ENCODE measurements around the gene IL20RB.
"Not testable (repeated sequence)": the region's sequence is repeated elsewhere in the genome, so short reads cannot be mapped to it uniquely, and the experiment has no call there.

IL20RB gene

GRCh38 chr3:136946978-136947377 is 10.8 kb upstream of the IL20RB start:
- no peak for DNase-seq

GRCh38 chr3:136947477-136947876 is 10.3 kb upstream of the IL20RB start:
- no peak for DNase-seq

DNA sequence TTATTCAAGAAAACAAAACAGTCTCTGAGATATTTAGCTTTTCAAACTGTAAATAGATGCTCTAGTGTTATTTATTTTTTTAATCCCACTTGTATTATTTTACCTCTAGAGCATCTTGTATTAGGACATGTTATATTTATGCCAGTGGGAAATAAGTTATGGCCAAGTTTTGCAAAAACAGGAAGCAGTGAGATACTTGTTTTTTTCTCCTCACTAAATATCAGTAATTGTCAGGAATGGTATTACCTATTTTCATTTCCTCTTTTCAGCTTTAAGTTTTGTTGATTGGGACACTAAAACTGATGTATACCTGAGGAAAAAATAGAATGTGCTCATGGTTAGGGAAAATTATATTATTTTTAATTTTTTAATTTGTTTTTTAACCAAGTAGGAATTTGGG is 8.6 kb upstream of the IL20RB start:
- no peak for DNase-seq

DNA sequence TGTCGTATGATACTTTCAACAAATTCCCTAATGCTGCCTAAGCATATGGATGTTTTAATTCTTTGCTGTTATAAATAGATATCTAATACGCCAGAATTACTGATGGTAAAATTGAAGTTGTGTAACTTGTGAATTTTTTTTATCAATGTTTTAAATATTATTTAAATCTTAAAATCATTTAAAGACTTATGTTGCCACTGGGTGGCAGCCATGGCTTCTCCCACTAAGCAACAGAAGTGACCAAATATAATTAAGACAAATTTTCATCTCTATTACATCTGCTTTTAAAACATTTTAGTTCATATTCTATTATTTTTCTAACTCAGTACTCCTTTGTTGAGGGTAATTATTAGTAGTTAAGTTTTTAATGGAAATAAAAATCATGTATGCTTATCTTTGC is 8.1 kb upstream of the IL20RB start:
- no peak for DNase-seq

GRCh38 chr3:136950623-136951022 is 7.2 kb upstream of the IL20RB start:
- no peak for DNase-seq

DNA sequence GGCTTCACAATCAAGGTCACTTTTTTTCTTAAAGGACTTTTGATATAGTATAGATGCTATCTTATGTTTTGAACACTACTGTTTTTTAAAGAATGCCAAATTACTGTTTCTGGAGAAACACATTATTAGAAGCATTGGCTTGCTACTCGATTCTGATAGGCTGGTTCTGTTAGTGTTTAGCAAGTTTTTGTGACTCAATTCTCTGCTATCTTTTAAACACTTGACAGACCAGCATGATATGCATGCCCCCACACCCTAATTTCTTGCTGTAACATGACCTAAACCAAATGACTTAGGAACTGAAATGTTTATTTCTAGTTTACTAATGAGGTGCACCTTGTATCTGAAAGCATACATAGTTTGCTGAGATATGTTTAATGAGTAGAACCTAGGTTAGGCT is 5.5 kb upstream of the IL20RB start:
- no peak for DNase-seq

GRCh38 chr3:136954251-136954650 is 3.5 kb upstream of the IL20RB start:
- no peak for DNase-seq

DNA sequence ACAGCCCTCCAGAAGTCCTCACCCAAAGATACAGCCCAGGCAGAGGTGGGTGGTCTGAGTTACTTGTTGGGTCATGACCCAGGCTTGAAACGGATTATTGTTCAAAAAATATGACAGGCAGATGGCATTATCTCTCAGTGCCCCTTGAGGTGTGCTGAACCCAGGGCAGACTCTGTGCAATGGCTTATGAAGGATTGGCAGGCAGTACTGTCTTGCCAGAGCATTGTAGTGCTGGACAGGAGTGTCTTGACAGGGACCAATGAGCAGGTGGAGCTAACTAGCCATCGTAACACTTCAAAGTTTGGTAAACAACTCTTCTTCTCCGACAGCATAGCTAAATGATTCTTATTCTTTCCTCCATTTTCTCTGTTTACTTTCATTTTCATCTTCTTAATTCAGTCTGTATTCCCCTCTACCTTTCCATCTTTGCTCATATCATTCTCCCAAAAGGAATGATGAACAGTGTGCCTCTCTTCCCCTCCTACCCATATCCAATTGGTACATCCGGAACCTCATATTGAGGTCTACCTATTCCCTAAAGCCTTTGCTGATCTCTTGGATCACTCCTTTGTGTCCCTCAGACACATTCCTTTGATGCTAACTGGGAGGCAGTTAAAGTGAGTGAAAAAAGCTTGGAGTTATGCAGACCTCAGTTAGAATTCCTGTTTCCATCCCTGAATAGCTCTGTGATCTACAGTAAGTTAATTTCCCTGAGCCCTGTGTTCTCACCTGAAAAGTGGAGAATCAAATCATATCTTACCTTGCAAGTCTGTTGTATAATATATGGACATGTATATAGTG is 2.6 kb upstream of the IL20RB start:
- DNase-seq, result no peak

- no peak for DNase-seq
These were observed 2.0 kb upstream of the IL20RB start for GRCh38 chr3:136955813-136956212.

DNA sequence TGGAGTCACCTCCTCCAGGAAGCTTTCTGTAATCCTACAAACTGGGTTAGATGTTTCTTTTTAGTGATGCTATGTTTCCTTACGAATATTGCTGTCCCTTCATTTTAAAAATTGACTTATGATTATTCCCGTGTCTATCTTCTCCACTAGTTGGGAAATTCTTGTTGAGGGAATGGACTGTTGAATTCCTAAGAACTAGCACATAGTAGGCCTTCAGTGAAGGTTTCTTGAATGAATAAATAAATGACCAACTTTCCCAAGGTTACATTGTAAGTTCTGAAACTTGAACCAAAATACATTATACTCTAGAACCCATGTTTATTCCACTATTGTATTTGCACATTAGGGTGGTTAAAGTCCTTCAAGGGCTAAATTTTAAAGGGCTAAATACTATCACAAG is 812 bp upstream of the IL20RB start:
- no peak for DNase-seq

- no peak for DNase-seq
These were observed 1.2 kb downstream of the IL20RB start for GRCh38 chr3:136958939-136959338.

DNA sequence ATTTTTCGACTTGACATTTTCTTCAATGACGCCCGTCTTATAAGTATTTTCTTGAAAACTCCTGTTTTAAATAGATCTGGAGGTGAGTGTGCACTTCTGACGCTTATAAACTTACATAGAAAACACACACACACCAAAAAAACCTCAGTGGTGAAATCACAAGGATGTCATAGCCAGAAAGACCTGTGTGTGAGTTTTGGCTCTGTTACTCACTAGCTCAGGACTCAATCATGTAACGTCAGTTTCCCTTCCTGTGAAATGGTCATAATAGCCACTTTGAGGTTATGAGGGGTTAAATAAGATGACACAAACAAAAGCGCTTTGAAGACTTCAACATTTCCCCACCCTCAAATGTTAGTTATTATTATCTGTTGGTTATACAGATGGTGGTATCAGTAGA is 1.8 kb downstream of the IL20RB start:
- no peak for DNase-seq

GRCh38 chr3:136960838-136961836 is 3.4 kb downstream of the IL20RB start:
- DNase-seq, result no peak

DNA sequence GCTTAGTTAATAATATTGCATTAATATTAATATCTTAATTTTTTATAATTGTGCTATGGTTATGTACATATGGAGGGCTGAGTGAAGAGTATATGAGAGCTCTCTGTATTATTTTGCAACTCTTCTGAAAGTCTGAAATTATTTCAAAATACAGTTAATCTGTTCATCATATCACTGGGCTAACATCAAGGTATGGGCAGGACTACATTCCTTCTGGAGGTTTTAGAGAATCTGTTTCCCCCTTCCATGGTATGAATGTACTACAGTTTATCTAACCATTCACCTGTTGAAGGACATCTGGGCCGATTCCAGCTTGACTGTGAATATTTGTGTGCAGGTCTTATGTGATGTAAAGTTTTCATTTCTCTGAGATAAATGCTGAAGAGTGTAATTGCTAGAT is 5.1 kb downstream of the IL20RB start:
- no peak for DNase-seq

DNA sequence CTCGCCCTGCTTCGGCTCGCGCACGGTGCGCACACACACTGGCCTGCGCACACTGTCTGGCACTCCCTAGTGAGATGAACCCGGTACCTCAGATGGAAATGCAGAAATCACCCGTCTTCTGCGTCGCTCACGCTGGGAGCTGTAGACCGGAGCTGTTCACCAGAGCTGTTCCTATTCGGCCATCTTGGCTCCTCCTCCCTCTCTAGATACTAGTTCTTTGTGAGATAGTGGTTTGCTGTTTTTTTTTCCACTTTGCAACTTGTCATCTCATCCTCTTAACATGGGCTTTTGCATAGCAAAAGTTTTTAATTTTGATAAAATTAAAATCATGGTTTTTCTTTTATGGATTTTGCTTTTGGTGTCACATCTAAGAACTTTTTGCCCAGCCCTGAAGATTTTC is 11.8 kb downstream of the IL20RB start:
- not testable (repeated sequence) for DNase-seq

- no peak for DNase-seq
These were observed 15.6 kb downstream of the IL20RB start for GRCh38 chr3:136973352-136973751.

DNA sequence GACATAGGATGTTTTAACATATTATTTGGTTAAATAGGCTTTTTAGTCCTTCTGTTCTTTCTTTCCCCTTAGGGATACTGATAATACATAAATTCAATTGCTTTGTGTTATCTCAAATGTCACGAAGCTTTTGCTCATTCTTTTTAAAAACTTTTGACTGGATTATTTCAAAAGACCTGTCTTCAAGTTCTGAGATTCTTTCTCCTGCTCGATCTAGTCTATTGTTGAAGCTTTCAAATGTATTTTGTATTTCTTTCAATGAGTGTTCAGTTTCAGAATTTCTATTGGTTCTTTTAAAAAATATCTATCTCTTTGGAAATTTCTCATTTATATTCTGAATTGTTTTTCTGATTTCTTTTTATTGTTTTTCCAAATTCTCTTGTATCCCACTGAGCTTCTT is 16.9 kb downstream of the IL20RB start:
- DNase-seq, result no peak

- DNase-seq, result no peak
These were observed 21.4 kb downstream of the IL20RB start for GRCh38 chr3:136979204-136979603.

GRCh38 chr3:136979684-136980083 is 21.9 kb downstream of the IL20RB start:
- no peak for DNase-seq

DNA sequence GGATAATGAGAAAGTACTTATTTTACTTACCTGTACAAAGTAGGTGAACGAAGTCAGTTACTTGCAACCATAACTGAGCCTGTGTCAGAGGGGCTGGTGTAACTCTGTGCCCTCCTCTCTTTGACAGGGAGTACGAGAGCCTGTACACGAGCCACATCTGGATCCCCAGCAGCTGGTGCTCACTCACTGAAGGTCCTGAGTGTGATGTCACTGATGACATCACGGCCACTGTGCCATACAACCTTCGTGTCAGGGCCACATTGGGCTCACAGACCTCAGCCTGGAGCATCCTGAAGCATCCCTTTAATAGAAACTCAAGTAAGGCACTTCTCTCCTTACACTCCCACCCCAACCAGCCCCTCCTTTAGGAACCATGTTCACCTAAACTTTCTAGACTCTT is 24.2 kb downstream of the IL20RB start:
- DNase-seq, result no peak

DNA sequence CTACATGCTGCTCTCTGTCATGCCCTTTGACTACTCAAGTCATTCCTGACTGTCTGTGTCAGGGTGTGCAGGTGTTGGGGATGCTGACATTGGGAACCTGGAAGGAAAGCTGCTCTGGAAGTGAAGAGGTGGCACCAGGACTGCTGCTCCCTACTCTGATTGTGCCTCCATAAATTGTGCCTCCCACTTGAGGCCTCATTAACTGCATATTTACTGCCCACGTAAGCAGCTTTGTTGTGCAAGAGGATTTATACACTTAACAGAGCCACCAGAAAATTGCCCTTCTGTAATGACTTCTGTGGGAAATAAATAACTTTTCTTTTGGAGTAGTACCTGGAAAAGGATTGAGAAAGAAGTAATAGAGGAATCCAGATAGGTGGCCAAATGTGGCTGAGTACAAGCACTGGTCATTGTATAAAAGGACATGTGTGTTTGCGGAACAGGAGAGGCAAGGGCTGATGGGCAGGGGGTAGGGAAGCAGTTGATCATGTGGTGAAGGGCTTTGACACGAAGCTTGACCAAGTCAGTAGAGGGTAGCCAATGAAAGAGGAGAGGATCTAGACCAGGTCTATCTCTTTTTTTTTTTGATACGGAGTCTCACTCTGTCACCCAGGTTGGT is 24.8 kb downstream of the IL20RB start:
- DNase-seq, result no peak

DNA sequence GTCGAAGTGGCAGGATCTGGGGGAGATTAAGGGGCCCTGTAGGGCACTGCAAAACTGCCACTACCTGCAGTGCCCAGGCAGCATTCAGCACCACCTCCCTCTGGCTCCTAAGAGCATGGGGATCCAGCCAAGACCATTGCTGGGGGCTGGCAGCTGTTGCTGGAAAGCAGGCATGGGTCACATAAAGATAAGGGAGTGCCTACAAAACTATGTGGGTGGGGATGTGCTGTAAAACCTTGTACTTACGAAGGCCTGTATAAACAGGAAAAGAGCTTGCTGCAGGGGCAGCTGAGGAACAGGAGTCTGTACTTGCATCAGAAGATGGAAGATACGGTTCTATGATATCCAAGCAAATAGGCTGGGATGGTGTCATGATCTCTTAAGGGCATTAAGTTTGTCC is 27.1 kb downstream of the IL20RB start:
- no peak for DNase-seq

DNA sequence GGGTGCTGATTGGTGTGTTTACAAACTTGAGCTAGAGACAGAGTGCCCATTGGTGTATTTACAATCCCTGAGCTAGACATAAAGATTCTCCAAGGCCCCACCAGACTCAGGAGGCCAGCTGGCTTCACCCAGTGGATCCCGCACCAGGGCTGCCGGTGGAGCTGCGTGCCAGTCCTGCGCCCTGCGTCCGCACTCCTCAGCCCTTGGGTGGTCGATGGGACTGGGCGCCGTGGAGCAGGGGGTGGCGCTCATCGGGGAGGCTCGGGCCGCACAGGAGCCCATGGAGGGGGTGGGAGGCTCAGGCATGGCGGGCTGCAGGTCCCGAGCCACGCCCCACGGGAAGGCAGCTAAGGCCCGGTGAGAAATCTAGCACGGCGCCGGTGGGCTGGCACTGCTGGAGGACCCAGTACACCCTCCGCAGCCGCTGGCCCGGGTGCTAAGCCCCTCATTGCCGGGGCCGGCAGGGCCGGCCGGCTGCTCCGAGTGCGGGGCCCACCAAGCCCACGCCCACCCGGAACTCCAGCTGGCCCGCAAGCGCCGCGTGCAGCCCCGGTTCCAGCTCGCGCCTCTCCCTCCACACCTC is 29.7 kb downstream of the IL20RB start:
- not testable (repeated sequence) for DNase-seq
